HG03342 (cell line): Measurements from ENCODE around the gene INPP5A.

ENCODE experiments used
- ATAC-seq: cut with Tn5 transposase; IDR thresholded peaks from one replicate; pipeline ENCODE4 v1.9.1; 2021; ENCODE audit warnings: mild to moderate bottlenecking, moderate library complexity; ENCODE audit not compliant: unreplicated experiment

Gene INPP5A

DNA sequence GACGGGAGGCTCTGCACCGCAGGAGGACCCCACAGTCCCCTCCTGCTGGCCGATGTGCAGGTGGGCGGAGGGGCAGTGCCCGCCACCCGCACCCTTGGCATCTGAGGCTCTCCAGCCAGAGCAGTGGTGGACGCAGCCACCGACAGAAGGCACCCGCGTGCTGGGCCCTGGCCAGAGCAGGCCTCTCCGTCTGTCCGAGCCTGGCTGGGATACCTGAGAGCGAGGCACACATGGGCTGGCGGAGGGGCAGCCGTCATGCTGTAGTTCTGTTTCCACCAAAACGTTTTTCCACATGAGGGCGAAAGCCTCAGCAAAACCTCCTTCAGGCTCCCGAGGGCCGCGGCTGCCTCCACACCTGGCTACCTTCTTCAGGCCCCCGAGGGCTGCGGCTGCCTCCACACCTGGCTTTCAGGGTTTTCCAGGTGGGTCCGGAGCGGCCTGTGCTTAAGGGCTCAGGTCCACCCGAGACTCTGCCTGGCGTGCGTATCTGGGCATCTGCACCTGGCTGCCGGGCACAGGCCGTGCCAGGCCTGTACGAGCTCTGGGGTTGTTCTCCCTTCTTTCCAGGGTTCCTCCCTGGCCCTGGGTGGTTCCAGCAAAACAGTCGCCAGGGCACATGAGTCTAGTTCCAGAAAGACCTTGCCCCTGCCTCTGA, 115.5 kb downstream of the INPP5A start:
- no peak for ATAC-seq

DNA sequence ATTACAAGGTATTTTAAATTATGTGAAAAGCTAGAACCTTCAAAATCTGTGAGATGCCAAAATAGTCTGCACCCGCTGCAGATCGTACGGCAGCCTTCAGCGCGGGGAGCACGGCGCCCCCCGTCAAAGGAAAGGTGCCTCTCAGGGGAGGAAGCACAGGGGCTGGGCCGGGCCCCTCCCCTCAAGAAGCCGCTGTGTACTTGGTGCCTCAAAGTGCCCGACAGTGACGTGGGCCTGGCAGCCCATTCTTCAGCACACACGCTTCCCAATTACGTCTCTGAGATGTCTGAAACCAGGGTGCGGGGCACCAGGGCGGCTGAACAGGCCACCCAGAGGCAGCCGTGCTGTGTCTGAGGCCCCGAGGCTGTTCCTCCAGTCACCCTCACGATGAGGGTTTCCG, 116.1 kb downstream of the INPP5A start:
- ATAC-seq: no peak

DNA sequence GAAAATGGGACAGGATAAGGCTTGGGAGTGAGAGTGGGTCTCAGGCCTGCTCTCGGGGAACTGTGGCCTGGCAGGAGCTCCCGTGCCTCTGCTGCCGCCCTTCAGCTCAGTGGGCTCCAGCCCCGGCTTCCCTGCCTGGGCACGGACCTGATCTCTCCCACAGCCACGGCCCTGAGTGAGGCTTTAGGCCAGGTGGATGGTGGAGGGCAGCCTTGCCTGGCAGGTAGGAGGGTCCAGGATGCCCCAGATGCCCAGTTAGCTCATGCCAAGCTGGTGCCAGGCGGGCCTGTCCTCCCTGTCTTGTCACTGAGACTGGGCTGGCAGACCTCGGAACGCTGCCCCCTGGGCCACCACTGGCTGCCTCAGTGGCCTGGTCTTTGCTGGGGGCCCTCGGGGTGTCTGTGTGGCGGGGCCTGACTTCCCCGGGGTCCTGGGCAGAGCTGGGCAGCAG, 116.6 kb downstream of the INPP5A start:
- no peak for ATAC-seq

DNA sequence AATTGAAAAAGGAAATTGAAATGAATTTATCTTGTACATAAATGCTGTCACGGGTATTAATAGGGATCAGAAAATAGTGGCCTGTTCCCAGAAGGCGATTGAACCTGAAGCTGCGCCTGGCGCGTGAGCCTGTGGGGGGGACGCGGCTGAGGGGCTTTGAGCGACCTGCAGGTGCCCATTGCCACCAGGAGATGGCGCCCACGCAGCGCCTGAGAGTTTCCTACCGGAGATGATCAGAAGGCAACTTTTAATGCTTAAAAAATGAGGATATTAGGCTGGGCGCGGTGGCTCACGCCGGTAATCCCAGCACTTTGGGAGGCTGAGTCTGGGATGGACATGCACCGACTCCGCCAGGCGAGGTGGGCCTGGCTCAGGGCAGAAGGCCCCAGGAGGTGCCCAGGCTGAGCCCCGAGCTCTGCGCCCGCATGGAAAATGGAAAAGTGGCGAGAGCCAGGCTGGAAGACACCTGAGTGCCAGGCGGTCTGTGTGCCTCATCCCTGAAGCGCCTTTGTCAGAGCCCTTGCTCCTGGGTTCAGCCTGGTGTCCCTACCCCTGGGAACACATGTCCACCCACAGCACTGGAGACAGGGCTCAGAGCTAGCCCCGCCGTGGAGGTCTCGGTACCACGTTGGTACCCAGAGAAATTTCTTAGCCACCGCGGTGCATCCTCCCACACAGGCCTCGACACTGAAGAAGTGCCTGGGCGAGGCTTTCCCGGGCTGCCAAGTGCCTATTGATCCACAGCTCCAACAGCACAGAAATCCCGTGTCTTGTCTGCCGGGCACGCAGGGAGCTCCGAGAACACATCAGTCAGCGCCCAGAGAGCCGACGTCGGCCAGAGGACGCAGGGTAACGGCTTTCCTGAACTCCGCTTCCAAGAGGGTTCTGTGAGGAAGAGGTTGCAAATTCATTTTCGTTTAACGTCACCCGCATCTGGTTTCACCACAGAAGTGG, 117.4 kb downstream of the INPP5A start:
- peak; percentile 67 for ATAC-seq

DNA sequence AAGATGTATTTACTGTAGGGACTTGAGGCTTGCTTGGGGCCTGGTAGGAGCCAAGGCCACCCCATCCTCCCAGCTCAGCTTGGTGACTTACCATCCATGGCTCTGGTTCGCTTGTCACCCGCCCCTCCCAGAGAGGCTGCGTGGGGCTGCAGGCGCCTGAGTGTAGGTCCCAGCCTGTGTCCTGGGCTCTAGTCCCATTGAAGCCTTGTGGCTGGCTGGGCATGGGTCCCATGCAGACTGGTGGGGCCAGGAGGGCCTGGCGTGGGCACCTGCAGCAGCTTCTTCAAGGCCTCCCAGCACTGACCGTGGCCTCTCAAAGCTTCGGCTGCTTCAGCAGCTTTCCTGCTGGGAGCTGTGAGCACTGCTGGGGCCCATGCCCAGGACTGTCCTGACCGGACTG, 118.1 kb downstream of the INPP5A start:
- ATAC-seq: no peak

DNA sequence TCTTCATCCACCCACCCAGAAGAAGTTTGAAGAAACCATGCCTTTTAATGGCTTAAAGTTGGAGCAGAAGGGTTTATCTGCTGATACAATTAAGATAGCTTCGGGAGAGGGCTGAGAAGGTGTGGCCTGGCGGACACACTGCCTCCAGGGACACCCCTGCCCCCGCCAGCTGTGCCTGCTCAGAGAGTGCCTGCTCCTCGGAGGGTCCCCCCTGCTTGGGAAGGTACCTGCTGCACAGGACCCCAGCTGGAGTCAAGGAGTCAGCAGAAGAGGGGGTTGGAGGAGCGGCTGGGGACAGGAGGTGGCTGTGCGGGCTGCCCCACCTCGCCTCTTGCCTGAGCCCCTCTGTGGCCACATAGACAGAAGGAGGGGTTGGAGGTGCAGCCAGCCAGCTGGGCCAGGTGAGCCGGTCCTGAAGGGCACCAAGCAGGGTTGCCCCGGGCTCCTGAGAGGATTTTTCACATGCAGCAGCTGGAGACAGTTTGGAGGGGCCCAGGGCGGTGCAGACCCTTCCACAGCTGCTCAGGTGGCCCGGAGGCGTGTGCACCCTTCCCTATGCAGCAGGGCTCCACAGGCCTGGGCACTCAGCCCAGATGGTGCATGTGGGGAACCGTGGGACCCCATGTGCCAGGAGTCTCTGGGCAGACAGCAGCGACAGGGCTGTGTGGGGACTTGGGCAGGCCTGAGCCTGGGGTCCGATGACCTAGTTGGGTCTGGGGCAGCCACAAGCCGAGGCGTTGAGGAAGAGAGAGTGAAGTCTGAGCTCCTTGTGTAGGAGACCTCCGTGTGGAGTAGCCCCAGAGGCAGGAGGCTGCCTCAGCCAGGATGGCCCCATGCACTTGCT, 118.9 kb downstream of the INPP5A start:
- no peak for ATAC-seq

DNA sequence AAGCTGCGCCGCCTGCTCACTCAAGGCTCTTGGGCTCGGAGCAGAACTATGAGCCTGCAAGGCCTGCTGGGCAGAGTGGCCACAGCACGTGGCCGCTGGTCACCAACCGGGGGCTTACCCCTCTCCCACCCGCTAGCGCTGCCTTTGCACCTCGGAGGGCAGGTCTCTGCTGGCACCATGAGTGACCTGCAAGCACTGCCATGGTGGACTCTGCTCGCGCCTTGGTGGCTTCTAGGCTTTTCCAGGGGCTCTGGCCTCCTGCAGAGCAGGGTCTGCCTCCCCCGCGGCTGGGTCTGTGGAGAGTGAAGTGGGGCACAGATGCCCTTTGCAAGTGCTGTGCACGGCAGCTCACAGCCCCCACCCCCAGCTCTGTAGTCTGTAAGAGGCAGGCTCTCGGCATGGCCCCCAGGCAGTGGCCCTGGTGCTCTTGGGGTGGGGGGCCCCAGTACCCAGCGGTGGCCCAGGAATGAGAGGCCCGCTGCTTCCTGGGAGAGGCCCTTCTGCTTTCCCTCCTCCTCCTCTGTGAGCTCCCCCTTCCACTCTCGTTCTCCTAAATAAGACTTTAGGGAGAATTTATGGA, 119.6 kb downstream of the INPP5A start:
- ATAC-seq: no peak

DNA sequence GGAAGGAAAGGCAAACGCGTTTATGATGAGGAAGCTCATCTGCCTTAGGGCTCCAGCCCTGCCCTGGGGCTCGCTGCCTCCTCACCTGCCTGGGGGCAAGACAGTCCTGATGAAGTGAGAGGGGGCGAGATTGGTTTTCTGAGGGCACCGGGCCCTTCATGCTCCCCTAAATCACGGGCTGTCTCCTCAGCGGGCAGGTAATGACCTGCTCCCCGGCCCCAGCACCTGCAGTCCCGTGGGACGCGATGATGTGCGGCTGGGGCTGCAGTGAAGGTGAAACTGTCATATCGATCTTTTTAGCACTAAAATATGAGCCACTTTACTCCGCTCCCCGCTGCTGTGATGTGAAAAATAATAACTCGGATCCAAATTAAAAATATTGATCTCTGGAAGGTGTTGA, 120.2 kb downstream of the INPP5A start:
- ATAC-seq: no peak

DNA sequence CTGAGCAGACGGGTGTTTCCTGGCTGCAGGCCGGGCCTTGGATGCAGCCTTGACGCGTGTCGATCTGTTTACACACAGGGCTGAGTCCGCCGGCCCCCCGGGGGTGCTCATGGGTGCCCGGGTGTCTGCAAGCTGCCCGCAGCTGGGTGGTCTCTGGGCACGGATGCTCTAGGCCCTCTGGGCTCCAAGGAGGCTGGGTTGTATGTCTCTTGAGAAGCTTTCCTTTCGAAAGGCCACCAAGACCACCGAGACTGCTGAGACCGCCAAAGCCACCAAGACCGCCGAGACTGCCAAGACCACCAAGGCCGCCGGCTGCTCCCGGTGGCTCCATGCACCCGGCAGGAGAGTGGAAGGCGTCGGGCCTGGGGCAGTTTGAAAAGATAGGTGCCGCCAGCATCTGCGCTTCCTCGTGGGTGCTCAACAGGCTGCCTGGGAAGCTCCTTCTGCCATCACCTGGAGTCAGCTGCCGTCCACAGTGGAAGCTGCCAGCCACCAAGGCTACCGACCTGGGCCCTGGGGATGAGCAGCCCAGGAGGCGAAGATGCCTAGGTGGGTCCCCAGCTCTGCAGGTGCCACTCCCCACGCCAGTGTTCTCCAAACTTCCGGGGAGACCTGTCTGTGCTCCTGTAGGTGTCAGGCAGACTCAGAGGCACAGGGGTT, 121.1 kb downstream of the INPP5A start:
- ATAC-seq: no peak

DNA sequence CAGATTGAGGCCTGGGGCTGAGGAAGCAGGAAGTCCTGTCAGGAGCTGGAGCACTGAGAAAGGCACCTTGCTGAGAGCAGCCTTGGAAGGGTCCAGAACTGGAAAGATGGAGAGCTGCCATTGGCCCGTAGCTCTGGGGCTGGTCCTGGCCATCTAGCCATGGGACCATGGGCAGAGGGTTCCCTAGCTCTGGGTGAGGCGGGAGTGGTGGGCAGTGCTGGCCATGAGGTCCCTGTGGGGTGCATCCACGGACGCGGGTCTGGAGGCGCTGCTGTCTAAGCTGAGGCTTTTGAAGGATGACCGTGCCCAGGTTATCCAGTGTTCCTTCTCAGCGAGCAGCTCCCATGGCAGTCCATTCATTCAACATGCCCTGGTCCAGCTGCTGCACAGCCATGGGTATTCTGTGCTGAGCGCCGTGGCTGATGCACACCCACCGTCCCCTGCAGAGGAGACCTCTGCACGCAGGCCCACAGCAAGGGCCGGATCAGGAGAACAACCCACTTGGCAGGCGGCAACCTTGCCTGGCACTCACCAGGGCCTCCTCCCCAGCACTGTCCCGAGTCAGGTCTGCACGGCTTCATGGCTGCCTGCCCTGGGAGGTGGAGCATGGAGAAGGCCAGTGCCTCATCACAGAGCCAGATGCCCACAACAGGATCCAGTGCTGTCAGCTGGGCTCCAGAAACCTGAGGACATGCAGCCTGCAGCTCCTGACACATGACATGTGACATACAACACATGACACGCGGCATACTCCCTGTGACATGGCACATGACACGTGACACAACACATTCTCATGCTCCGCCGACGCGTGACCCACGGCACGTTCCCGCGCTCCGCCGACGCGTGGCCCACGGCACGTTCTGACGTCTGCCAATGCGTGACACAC, 121.9 kb downstream of the INPP5A start:
- no peak for ATAC-seq

DNA sequence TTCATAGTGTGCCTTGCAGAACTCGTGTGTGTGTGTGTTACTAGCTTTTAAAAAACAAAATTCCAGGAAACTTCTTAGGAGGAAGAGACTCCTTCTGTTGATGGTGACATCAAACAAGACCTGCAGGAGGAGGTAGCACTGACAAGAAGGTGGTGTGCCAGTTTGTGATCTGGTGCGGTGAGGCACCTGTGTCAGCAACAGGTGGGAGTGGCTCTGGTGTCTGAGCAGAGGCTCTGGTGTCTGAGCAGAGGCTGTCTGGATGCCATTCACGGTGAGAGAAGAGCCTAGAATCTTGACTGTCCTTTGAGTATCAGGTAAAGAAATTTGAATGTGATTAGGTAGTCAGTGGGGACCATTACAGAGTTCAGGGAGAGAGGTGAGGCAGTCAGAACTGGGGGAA, 122.8 kb downstream of the INPP5A start:
- no peak for ATAC-seq

DNA sequence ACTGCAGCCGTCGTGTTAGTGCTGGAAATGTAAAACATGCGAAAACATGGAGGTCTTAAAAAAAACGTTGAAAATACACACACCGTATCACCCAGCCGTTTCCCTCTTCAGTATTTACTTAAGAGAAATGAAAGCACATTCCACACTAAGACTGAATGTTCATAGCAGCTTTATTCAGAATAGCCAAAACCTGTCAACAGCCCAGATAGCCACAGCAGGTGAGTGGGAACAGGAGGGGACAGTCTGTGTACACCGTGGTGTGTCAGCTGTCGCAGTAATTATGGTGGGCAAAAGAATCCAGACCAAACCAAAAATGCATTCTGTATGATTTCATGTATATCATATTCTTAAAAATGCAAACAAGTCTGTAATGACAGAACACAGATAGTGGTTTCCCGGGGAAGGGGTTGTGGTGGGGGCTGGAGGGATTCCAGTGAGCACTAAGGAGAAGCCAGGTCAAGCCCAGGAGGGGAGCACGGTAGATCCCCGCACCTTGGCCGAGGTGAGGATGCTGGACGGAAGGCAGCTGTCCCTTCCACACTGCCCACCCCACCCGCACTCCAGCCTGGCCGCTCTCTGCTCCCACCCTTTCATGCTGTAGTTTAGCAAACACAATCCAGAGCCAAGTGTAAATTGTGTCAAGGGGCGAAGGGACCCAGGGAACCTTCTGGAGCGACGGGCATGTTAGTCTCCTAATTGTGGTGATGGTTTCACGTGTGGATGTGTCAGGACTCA, 124.8 kb downstream of the INPP5A start:
- no peak for ATAC-seq

DNA sequence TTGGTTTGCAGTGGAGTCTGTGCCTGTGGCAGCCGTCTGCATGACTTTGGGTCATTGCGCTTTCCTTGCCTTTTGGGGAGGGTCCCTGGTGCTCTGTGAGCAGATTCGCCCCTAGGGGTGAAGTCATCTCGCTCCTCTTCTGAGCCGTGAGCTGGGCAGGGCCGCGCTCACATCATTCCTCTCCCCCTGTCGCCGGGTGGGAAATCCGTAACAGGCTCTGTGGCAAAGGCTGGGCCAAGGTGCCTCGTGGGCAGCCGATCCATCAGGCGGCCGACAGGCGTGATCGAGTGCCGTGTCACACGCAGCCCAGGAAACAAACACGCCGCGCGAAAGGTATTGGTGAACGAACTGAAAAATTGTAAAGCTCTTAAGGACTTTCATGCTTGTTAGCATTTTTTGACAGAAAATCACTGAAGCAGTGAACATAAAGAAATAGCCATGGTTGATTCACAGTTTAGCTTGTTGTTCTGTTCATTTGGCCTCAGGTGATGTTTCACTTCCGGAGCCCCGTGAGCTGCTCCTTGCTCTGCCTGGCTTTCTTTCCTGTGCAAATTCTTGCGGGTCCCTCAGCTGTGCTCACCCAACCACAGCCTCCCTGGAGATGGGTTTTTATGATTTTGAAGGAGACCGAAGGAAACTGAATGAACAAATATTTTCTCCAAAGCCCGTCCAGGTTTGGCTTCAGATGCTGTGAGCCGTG, 126.2 kb downstream of the INPP5A start:
- ATAC-seq: no peak

DNA sequence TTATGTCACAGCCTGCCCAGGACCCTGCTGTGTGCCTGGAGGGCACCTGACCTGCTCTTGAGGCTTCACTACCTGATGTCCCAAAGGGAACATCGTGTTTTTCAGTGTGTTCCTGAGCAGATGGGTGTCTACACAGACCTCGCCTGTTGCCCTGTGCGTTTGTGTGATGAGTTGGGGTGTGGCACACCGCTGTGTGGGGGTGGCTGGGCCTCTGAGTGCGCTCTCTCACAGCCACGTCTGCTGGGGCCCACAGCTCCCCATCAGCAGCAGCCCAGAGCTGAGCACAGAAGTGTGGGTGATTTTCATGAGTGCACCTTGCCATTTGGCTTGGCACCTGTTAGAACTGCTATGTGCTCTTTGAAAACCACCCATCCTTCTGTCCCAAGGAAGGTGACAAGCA, 126.8 kb downstream of the INPP5A start:
- no peak for ATAC-seq

DNA sequence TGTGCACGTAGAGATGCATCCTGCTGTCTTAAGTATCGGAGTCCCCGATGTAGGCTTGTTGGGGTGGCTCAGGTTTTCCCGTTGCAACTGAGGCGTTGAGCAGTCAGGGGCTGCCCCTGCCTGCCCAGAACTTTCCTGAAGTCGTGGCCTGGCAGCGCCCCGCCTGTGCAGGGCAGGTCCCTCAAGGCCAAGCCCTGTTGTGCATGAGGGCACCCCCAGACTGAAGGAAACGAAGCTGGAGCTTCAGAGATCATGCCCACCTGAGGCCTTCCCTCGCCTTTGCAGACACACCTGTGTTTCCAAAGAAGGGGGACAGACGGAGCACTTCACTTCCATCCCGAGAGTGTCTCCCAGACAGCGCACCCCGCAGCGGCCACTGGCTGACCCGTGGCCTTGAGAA, 127.3 kb downstream of the INPP5A start:
- ATAC-seq: no peak

DNA sequence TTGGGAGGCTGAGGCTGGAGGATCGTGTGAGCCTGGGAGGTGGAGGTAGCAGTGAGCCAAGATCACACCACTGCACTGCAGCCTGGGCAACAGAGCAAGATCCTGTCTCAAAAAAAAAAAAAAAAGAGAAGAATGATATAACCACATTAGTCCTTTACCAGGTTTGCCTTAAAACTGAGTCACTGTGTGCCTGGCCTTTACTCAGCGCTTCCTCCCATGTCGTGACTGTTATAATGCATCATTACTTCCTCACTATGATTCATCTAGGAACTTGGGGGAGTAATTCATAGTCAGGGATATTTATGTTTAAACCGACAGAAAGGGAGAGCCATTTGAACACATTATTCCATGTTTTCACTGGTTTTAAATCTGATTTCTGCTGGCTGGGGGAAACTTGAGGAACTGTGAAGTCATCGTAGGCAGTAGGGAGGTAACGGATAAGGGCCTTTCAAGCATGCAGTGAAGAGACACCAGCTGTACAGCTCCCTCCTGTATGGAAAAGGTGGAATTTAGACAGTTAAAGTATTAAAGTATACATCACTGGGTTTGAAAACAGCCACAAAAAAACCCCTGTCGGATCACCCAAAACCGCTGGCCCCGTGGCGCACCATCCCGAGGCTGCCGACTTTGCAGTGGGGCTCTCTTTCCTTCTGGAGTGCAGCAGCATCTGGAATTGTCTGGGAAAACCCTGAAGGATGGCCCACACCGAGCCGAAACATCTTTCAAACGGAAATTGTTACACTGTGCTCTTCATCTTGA, 128.5 kb downstream of the INPP5A start:
- no peak for ATAC-seq

DNA sequence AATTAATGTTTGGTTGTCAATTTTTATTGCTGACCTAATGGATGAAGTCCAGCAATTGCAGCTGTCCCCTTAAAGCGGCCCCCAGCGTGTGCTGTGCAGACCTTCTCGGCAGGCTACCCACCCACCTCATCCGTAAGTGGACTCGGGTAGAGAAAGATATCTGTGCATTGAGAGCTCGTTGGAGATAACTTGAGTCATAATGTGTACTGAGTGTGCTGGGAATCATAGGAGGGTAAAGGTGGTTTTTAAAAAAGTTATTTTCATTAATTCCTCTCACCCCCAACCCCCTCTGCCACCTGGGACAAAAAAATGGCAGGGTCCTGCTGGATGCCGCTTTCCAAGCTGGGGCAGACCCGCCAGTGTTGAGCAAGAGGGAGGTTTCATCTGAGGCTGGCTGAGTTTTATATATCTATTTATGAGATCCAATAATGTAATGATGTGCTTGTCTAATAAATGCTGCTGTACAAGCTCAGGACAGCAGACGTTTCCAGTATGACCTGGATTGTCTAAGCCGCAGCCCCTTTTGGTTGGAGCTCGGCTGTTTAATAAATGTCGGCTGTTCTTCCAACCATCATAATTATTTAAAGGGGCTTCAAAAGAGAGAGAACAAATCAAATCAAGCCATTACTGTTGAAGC, 129.2 kb downstream of the INPP5A start:
- ATAC-seq: no peak
